SK-N-SH (cell line): Measurements from ENCODE around the gene MVB12B. TPM values are rescaled to one million over a fixed set of nuclear protein-coding genes. Genes with fewer than 3 reads are reported as not detected.
A peak's percentile ranks its signal among the peaks of the same experiment; 100 is the strongest.

Experiments used
- CTCF ChIA-PET: fragments of 300-600, 350-600 bp; formaldehyde crosslinking; extraction: SDS; loops from one replicate; lab custom pipeline; 2021; lab: Yijun Ruan, JAX
- POLR2A ChIA-PET: fragments of 350-600 bp; sonication (Branson Sonifier 250); formaldehyde crosslinking; extraction: SDS; loops from one replicate; lab custom pipeline; 2020; ENCODE audit warnings: antibody characterized with exemption, inconsistent platforms; lab: Yijun Ruan, JAX
- DNase-seq: peaks from one replicate; pipeline ENCODE4 v3.0.0; 2012
- H2AFZ ChIP-seq: fragments of 200-600 bp; sonication (generic); 2 replicates; pipeline ENCODE4 v1.8.1; 2016; ENCODE audit warnings: antibody characterized with exemption, mild to moderate bottlenecking, low read depth
- H3F3A ChIP-seq: fragments of 200-600 bp; sonication (generic); replicated peaks from 2 replicates; pipeline ENCODE3; 2016; ENCODE audit warnings: antibody characterized with exemption, mild to moderate bottlenecking; ENCODE audit not compliant: insufficient read depth
- H3K27ac ChIP-seq, 2 experiments: fragments of 200-500 bp in 1 of 2; fragments of 200-600 bp in 1 of 2; sonication (Bioruptor generic) in 1 of 2; sonication (generic), shearing (Covaris generic) in 1 of 2; 2 replicates each; pipeline versions ENCODE4 v1.5.1 to v1.6.1; 2014 to 2016; ENCODE audit warnings: low read depth in 2 of 2, inconsistent platforms in 1 of 2, low read length in 1 of 2, mild to moderate bottlenecking in 1 of 2, mixed read lengths in 1 of 2
- H3K27me3 ChIP-seq: fragments of 200-600 bp; sonication (generic), shearing (Covaris generic); 2 replicates; pipeline ENCODE4 v1.6.1; 2016; ENCODE audit warnings: mixed run types; ENCODE audit not compliant: insufficient read depth
- H3K36me3 ChIP-seq, 2 experiments: fragments of 200-500 bp in 1 of 2; fragments of 200-600 bp in 1 of 2; sonication (Bioruptor generic) in 1 of 2; sonication (generic) in 1 of 2; replicated peaks in 1 of 2; 2 replicates each; pipeline versions ENCODE3 to v1.5.1; 2014 to 2016; ENCODE audit warnings: low read length in 1 of 2, mild to moderate bottlenecking in 1 of 2; ENCODE audit not compliant: insufficient read depth in 2 of 2, control insufficient read depth in 1 of 2
- H3K4me1 ChIP-seq, 2 experiments: fragments of 200-500 bp in 1 of 2; fragments of 200-600 bp in 1 of 2; sonication (Bioruptor generic) in 1 of 2; sonication (generic), shearing (Covaris generic) in 1 of 2; 2 replicates each; pipeline versions ENCODE4 v1.5.1 to v1.6.1; 2014 to 2016; ENCODE audit warnings: low read depth in 1 of 2, low read length in 1 of 2, mixed run types in 1 of 2; ENCODE audit not compliant: insufficient read depth in 2 of 2, control insufficient read depth in 1 of 2
- H3K4me2 ChIP-seq: fragments of 200-600 bp; sonication (generic), shearing (Covaris generic); 2 replicates; pipeline ENCODE4 v1.6.1; 2017; ENCODE audit warnings: mixed run types
- H3K4me3 ChIP-seq, 2 experiments: fragments of 200-500 bp in 1 of 2; fragments of 200-600 bp in 1 of 2; sonication (Bioruptor generic) in 1 of 2; sonication (generic), shearing (Covaris generic) in 1 of 2; 2 replicates each; pipeline versions ENCODE4 v1.5.1 to v1.8.1; 2014 to 2016; ENCODE audit warnings: low read depth in 2 of 2, inconsistent platforms in 1 of 2, low read length in 1 of 2, mild to moderate bottlenecking in 1 of 2, mixed read lengths in 1 of 2, moderate library complexity in 1 of 2
- H3K79me2 ChIP-seq: fragments of 200-600 bp; sonication (generic); 2 replicates; pipeline ENCODE4 v1.8.1; 2017; ENCODE audit warnings: mild to moderate bottlenecking; ENCODE audit not compliant: insufficient read depth
- H3K9ac ChIP-seq: fragments of 200-600 bp; sonication (generic); 2 replicates; pipeline ENCODE4 v1.6.1; 2017; ENCODE audit warnings: mixed run types
- H3K9me2 ChIP-seq: fragments of 200-600 bp; sonication (generic); 2 replicates; pipeline ENCODE4 v1.6.1; 2017; ENCODE audit warnings: mixed run types
- H3K9me3 ChIP-seq: fragments of 200-600 bp; sonication (generic); 2 replicates; pipeline ENCODE4 v1.6.1; 2017; ENCODE audit warnings: mixed run types, mild to moderate bottlenecking, moderate library complexity
- H4K20me1 ChIP-seq: fragments of 200-600 bp; sonication (generic); 2 replicates; pipeline ENCODE4 v1.6.1; 2017; ENCODE audit warnings: mild to moderate bottlenecking, mixed run types; ENCODE audit not compliant: insufficient read depth
- ELF1 ChIP-seq: IDR thresholded peaks from 2 replicates; pipeline ENCODE4 v1.4.0; 2012
- EP300 ChIP-seq, 2 experiments: IDR thresholded peaks; 2 replicates each; pipeline versions ENCODE4 v1.4.0 to v1.6.1; 2012; ENCODE audit warnings: borderline replicate concordance in 1 of 2, low read depth in 1 of 2, low read length in 1 of 2
- FOXM1 ChIP-seq: IDR thresholded peaks from 2 replicates; pipeline ENCODE4 v1.4.0; 2012; ENCODE audit warnings: low read depth, mild to moderate bottlenecking
- GABPA ChIP-seq: IDR thresholded peaks from 2 replicates; pipeline ENCODE4 v1.4.0; 2012; ENCODE audit warnings: low read depth, mild to moderate bottlenecking
- GATA2 ChIP-seq: sonication (generic); formaldehyde crosslinking; IDR thresholded peaks from 2 replicates; pipeline ENCODE4 v1.5.0; 2020; ENCODE audit warnings: mild to moderate bottlenecking, missing genetic modification reagents
- JUND ChIP-seq: IDR thresholded peaks from 2 replicates; pipeline ENCODE4 v1.4.0; 2012
- NFIC ChIP-seq: IDR thresholded peaks from 2 replicates; pipeline ENCODE4 v1.4.0; 2012; ENCODE audit warnings: borderline replicate concordance
- RAD21 ChIP-seq: IDR thresholded peaks from 2 replicates; pipeline ENCODE4 v1.6.1; 2012; ENCODE audit warnings: mild to moderate bottlenecking, low read length
- SMC3 ChIP-seq: IDR thresholded peaks from 2 replicates; pipeline ENCODE4 v1.6.1; 2012; ENCODE audit warnings: low read depth, low read length, improper control_type of control experiment
- TEAD4 ChIP-seq: IDR thresholded peaks from 2 replicates; pipeline ENCODE4 v1.4.0; 2012; ENCODE audit warnings: mild to moderate bottlenecking, borderline replicate concordance; ENCODE audit not compliant: insufficient read depth
- YY1 ChIP-seq: IDR thresholded peaks from 2 replicates; pipeline ENCODE4 v1.4.0; 2012; ENCODE audit warnings: low read depth, mild to moderate bottlenecking
- WGBS: methylation state at CpG from one replicate; pipeline ENCODE4 v1.1.6; 2017; ENCODE audit warnings: low lambda C conversion rate; 5-methylcytosine and 5-hydroxymethylcytosine counted together
- polyA plus RNA-seq, 3 experiments: library from polyadenylated mRNA; depleted of rRNA; stranded (reverse); fragments of >200 nt; gene quantifications; 2 replicates each; pipeline ENCODE4 v1.2.3, GENCODE V29; 2012
- TF ChIP-seq, protein P1 (sequence below): fragments of 150-350 bp; IDR thresholded peaks from 2 replicates; pipeline ENCODE4 v1.6.1; 2017; ENCODE audit warnings: antibody characterized with exemption, low read length, low read depth, borderline replicate concordance
- TF ChIP-seq, protein P2 (sequence below): IDR thresholded peaks from 2 replicates; pipeline ENCODE4 v1.4.0; 2012; ENCODE audit warnings: low read depth, borderline replicate concordance
- TF ChIP-seq, protein P3 (sequence below): IDR thresholded peaks from 2 replicates; pipeline ENCODE4 v1.6.1; 2012; ENCODE audit warnings: mild to moderate bottlenecking, low read depth, low read length, moderate library complexity

MVB12B gene
- polyA plus RNA-seq, 1 of the 3 experiments (the other 2 are of a cell fraction): 5.1 TPM

- H3K9ac ChIP-seq: no peak overlapping the region
- peaks cover 11 to 43% of the 10 kb centered on the region in 2 experiments; a peak in 3 of 4 replicates for H3K4me1 ChIP-seq
- peaks cover 3% of the 10 kb centered on the region; the same call in 1 of the 2 replicates for H4K20me1 ChIP-seq
- peaks cover 71% of the 10 kb centered on the region for H3K79me2 ChIP-seq
- no peak overlapping the region for H3K4me2 ChIP-seq
- no peak overlapping the region for H3K27ac ChIP-seq
- no peak overlapping the region for H2AFZ ChIP-seq
- H3F3A ChIP-seq: no peaks in the 10 kb centered on the region
- H3K36me3 ChIP-seq: no peaks in the 10 kb centered on the region
- peak; percentile 27 for TF ChIP-seq GATA2
- no peak for TF ChIP-seq YY1
- no peaks in the 10 kb centered on the region for H3K27me3 ChIP-seq
- no peaks in the 10 kb centered on the region for H3K9me2 ChIP-seq
- no peak overlapping the region for H3K4me3 ChIP-seq
- 90% methylated on average over 8 of the region's 8 CpGs for WGBS
- peak; percentile 65 for DNase-seq
- POLR2A ChIA-PET: no interaction called here
- H3K9me3 ChIP-seq: no peaks in the 10 kb centered on the region
- CTCF ChIA-PET: interaction anchor here (1.0 to 1.4 kb wide), 3 partner anchors 11 to 159 kb away, joined by 3 to 8 read pairs (median 6); no protein-coding TSS in a partner anchor
Observed at GRCh38 chr9:126331964-126332748, 5.5 kb downstream of the MVB12B start.

- CTCF ChIA-PET: interaction anchor here (0.7 to 1.3 kb wide), 3 partner anchors 12 to 64 kb away, joined by 3 to 4 read pairs (median 4); no protein-coding TSS in a partner anchor
- DNase-seq: no peak
- Histone ChIP-seq H3K79me2 (peaks cover 51% of the 10 kb centered on the region; the same call in 1 of the 2 replicates), H3K9ac (no peak overlapping the region), H4K20me1 (peaks cover 18% of the 10 kb centered on the region; the same call in 1 of the 2 replicates), H3K4me3 (no peak overlapping the region), H3K27ac (no peak overlapping the region), H2AFZ (no peak overlapping the region), H3K27me3 (no peaks in the 10 kb centered on the region), H3K9me3 (no peaks in the 10 kb centered on the region), H3K4me2 (no peak overlapping the region), H3F3A (no peaks in the 10 kb centered on the region), H3K9me2 (no peaks in the 10 kb centered on the region), H3K36me3 (no peaks in the 10 kb centered on the region), H3K4me1 (peaks cover 0 to 24% of the 10 kb centered on the region in 2 experiments; a peak in 1 of 4 replicates)
- WGBS: 58% methylated on average over 6 of the region's 8 CpGs
- POLR2A ChIA-PET: no interaction called here
- TF ChIP-seq, protein P1, sequence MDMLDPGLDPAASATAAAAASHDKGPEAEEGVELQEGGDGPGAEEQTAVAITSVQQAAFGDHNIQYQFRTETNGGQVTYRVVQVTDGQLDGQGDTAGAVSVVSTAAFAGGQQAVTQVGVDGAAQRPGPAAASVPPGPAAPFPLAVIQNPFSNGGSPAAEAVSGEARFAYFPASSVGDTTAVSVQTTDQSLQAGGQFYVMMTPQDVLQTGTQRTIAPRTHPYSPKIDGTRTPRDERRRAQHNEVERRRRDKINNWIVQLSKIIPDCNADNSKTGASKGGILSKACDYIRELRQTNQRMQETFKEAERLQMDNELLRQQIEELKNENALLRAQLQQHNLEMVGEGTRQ: no peak
- TF ChIP-seq RAD21 (no peak), FOXM1 (no peak), YY1 (no peak), SMC3 (no peak), GABPA (no peak), ELF1 (no peak), JUND (no peak), NFIC (no peak), TEAD4 (no peak), EP300 (IDR thresholded peaks at IDR 0.05; ENCODE audit: borderline replicate concordance in 1 of 2, low read depth in 1 of 2, low read length in 1 of 2) (no peak)
- TF ChIP-seq, protein P2, sequence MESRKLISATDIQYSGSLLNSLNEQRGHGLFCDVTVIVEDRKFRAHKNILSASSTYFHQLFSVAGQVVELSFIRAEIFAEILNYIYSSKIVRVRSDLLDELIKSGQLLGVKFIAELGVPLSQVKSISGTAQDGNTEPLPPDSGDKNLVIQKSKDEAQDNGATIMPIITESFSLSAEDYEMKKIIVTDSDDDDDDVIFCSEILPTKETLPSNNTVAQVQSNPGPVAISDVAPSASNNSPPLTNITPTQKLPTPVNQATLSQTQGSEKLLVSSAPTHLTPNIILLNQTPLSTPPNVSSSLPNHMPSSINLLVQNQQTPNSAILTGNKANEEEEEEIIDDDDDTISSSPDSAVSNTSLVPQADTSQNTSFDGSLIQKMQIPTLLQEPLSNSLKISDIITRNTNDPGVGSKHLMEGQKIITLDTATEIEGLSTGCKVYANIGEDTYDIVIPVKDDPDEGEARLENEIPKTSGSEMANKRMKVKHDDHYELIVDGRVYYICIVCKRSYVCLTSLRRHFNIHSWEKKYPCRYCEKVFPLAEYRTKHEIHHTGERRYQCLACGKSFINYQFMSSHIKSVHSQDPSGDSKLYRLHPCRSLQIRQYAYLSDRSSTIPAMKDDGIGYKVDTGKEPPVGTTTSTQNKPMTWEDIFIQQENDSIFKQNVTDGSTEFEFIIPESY: no peak
- TF ChIP-seq, protein P3, sequence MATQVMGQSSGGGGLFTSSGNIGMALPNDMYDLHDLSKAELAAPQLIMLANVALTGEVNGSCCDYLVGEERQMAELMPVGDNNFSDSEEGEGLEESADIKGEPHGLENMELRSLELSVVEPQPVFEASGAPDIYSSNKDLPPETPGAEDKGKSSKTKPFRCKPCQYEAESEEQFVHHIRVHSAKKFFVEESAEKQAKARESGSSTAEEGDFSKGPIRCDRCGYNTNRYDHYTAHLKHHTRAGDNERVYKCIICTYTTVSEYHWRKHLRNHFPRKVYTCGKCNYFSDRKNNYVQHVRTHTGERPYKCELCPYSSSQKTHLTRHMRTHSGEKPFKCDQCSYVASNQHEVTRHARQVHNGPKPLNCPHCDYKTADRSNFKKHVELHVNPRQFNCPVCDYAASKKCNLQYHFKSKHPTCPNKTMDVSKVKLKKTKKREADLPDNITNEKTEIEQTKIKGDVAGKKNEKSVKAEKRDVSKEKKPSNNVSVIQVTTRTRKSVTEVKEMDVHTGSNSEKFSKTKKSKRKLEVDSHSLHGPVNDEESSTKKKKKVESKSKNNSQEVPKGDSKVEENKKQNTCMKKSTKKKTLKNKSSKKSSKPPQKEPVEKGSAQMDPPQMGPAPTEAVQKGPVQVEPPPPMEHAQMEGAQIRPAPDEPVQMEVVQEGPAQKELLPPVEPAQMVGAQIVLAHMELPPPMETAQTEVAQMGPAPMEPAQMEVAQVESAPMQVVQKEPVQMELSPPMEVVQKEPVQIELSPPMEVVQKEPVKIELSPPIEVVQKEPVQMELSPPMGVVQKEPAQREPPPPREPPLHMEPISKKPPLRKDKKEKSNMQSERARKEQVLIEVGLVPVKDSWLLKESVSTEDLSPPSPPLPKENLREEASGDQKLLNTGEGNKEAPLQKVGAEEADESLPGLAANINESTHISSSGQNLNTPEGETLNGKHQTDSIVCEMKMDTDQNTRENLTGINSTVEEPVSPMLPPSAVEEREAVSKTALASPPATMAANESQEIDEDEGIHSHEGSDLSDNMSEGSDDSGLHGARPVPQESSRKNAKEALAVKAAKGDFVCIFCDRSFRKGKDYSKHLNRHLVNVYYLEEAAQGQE: no peak
Observed at GRCh38 chr9:126334721-126335621, 8.3 kb downstream of the MVB12B start.
